Measurements from ENCODE around the gene SH3BP4.

DNA sequence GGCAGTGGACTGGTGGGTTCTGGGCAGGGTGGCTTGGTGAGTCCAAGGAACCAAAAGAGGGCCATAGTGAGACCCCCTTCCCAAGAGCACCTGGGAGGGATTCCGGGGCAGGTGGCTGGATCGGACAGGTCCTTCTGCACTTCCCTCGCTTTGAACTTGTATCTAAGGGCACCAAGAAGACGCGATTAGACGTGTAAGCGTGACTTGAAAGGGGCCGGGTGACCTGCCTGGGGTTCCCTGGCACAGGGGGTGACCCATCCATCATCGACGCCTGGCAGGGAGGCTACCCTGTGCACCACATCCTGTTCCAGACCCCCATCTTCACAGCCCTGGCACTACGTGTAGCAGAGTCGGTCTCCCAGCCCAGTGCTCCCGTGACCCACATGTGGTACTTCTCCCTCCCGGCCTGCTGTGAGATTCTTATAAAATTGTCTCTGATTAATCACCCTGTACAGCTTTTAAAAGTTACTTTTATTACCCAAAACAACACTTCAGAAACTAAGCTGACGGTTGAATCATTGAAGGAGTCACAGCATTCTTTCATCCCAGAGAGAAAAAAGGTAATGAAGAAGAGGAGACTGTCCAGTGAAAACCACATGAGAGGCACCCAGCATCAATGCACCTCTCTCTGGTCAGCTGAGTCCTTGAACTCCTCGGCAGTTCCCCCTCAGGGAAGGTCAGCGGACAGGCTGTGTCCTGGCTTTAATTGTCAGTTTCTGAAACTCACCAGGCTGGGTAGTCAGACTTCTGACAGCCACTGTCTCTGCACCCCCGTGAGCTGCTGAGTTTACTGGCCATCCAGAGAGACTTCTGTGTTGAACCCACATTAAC, 13.0 kb downstream of the SH3BP4 start:
- TF ChIP-seq POLR2A (IDR thresholded peaks at IDR 0.05) (no peak), POLR2AphosphoS5 (IDR thresholded peaks at IDR 0.05; ENCODE audit: insufficient read depth in 1 of 2, low read depth in 1 of 2) (no peak)
- TF ChIP-seq, protein P1, sequence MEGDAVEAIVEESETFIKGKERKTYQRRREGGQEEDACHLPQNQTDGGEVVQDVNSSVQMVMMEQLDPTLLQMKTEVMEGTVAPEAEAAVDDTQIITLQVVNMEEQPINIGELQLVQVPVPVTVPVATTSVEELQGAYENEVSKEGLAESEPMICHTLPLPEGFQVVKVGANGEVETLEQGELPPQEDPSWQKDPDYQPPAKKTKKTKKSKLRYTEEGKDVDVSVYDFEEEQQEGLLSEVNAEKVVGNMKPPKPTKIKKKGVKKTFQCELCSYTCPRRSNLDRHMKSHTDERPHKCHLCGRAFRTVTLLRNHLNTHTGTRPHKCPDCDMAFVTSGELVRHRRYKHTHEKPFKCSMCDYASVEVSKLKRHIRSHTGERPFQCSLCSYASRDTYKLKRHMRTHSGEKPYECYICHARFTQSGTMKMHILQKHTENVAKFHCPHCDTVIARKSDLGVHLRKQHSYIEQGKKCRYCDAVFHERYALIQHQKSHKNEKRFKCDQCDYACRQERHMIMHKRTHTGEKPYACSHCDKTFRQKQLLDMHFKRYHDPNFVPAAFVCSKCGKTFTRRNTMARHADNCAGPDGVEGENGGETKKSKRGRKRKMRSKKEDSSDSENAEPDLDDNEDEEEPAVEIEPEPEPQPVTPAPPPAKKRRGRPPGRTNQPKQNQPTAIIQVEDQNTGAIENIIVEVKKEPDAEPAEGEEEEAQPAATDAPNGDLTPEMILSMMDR (IDR thresholded peaks at IDR 0.05): no peak

Measured in vagina (tissue), 2 donors.